Breast epithelium (tissue), 3 donors: Measurements from ENCODE around the gene CCDC17.

Experiments
- POLR2A ChIP-seq: fragments of 450-650 bp; IDR thresholded peaks from one replicate; pipeline ENCODE4 v1.6.1; 2016; ENCODE audit warnings: antibody characterized with exemption, mild to moderate bottlenecking, moderate library complexity
- POLR2AphosphoS5 ChIP-seq, 3 donors: sonication (generic); formaldehyde crosslinking; IDR thresholded peaks; one replicate each; pipeline ENCODE4 v1.6.1; 2017; ENCODE audit warnings: antibody characterized with exemption in 3 of 3
- TF ChIP-seq, protein P1 (sequence below), 3 donors: fragments of 450-650 bp; IDR thresholded peaks; one replicate each; pipeline ENCODE4 v1.5.1; 2016 to 2017; ENCODE audit warnings: antibody characterized with exemption in 3 of 3, mild to moderate bottlenecking in 3 of 3, moderate library complexity in 3 of 3

DNA sequence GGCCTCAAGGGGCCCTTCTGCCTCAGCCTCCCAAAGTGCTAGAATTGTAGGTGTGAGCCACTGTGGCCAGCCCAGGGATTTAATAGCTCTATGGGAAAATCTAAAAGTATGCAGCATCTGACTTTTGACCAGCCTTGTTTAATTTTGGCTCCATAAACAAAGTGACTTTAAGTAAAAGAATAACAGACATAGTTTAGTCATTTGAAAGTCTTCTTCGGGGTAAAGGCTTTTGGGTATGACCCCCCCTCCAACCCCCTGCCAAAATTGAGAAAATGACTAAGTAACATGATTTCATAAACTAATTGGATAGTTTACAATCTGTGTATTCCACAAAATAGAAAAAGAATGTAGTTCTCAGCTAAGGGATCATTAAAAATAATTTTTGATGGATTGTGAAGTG lies 45.5 kb upstream of the CCDC17 start:
- TF ChIP-seq, protein P1, sequence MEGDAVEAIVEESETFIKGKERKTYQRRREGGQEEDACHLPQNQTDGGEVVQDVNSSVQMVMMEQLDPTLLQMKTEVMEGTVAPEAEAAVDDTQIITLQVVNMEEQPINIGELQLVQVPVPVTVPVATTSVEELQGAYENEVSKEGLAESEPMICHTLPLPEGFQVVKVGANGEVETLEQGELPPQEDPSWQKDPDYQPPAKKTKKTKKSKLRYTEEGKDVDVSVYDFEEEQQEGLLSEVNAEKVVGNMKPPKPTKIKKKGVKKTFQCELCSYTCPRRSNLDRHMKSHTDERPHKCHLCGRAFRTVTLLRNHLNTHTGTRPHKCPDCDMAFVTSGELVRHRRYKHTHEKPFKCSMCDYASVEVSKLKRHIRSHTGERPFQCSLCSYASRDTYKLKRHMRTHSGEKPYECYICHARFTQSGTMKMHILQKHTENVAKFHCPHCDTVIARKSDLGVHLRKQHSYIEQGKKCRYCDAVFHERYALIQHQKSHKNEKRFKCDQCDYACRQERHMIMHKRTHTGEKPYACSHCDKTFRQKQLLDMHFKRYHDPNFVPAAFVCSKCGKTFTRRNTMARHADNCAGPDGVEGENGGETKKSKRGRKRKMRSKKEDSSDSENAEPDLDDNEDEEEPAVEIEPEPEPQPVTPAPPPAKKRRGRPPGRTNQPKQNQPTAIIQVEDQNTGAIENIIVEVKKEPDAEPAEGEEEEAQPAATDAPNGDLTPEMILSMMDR (IDR thresholded peaks at IDR 0.05) = no peak
- TF ChIP-seq POLR2A (no peak), POLR2AphosphoS5 (IDR thresholded peaks at IDR 0.05) (no peak)
